ENCODE data around the gene PPP1R1A.

- TF ChIP-seq CTCF (IDR thresholded peaks at IDR 0.05) (no peak), POLR2A (IDR thresholded peaks at IDR 0.05) (no peak)
These were observed 4.3 kb downstream of the PPP1R1A start for GRCh38 chr12:54584128-54584527.

All from uterus (tissue), 2 donors.